ENCODE results near the gene RIPK4.

RIPK4 gene

GRCh38 chr21:41766883-41767605 lies at the start of gene RIPK4:
RIPK4 (minus strand) TSS chr21:41767052; CDS start chr21:41767041, 11 bp downstream.
- peaks cover 96% of the 10 kb centered on the region for H3K27me3 ChIP-seq (ENCODE audit: control insufficient read depth, insufficient read depth, low read length)
- H3K27ac ChIP-seq (ENCODE audit: low read depth, low read length) = no peak within 1 kb of the TSS
- peak within 1 kb of the TSS; percentile 62 for H3K4me3 ChIP-seq (ENCODE audit: low read depth, low read length)

GRCh38 chr21:41815652-41816582 lies 49.1 kb upstream of the RIPK4 start:
- Histone ChIP-seq H3K27me3 (ENCODE audit: control insufficient read depth, insufficient read depth, low read length) (no peaks in the 10 kb centered on the region), H3K4me3 (ENCODE audit: low read depth, low read length) (no peak overlapping the region), H3K36me3 (ENCODE audit: control insufficient read depth, insufficient read depth, low read length) (peaks cover 26% of the 10 kb centered on the region), H3K4me1 (ENCODE audit: control insufficient read depth, insufficient read depth, low read length) (no peaks in the 10 kb centered on the region), H3K9ac (ENCODE audit: low read depth, low read length) (no peak overlapping the region), H3K27ac (ENCODE audit: low read depth, low read length) (no peak overlapping the region), H3K9me3 (ENCODE audit: control insufficient read depth, insufficient read depth, low read length) (no peaks in the 10 kb centered on the region)

More at GRCh38 chr21:41766883-41767605, at the start of gene RIPK4:
- no peaks in the 10 kb centered on the region for H3K9me3 ChIP-seq (ENCODE audit: control insufficient read depth, insufficient read depth, low read length)
- H3K9ac ChIP-seq (ENCODE audit: low read depth, low read length) = no peak within 1 kb of the TSS
- no peaks in the 10 kb centered on the region for H3K36me3 ChIP-seq (ENCODE audit: control insufficient read depth, insufficient read depth, low read length)
- H3K4me1 ChIP-seq (ENCODE audit: control insufficient read depth, insufficient read depth, low read length) = peaks cover 55% of the 10 kb centered on the region

GRCh38 chr21:41813226-41813625 lies 46.4 kb upstream of the RIPK4 start:
- H3K27me3 ChIP-seq (ENCODE audit: control insufficient read depth, insufficient read depth, low read length) = no peaks in the 10 kb centered on the region
- peaks cover 33% of the 10 kb centered on the region for H3K36me3 ChIP-seq (ENCODE audit: control insufficient read depth, insufficient read depth, low read length)
- no peak overlapping the region for H3K4me3 ChIP-seq (ENCODE audit: low read depth, low read length)
- no peaks in the 10 kb centered on the region for H3K9me3 ChIP-seq (ENCODE audit: control insufficient read depth, insufficient read depth, low read length)
- H3K4me1 ChIP-seq (ENCODE audit: control insufficient read depth, insufficient read depth, low read length) = no peaks in the 10 kb centered on the region
- no peak overlapping the region for H3K9ac ChIP-seq (ENCODE audit: low read depth, low read length)
- H3K27ac ChIP-seq (ENCODE audit: low read depth, low read length) = no peak overlapping the region

- Histone ChIP-seq H3K9me3 (ENCODE audit: control insufficient read depth, insufficient read depth, low read length) (no peaks in the 10 kb centered on the region), H3K4me1 (ENCODE audit: control insufficient read depth, insufficient read depth, low read length) (no peaks in the 10 kb centered on the region), H3K27me3 (ENCODE audit: control insufficient read depth, insufficient read depth, low read length) (no peaks in the 10 kb centered on the region), H3K27ac (ENCODE audit: low read depth, low read length) (no peak overlapping the region), H3K4me3 (ENCODE audit: low read depth, low read length) (no peak overlapping the region), H3K9ac (ENCODE audit: low read depth, low read length) (no peak overlapping the region), H3K36me3 (ENCODE audit: control insufficient read depth, insufficient read depth, low read length) (peaks cover 33% of the 10 kb centered on the region)
Observed at GRCh38 chr21:41812679-41813078, 45.8 kb upstream of the RIPK4 start.

- peaks cover 31% of the 10 kb centered on the region for H3K36me3 ChIP-seq (ENCODE audit: control insufficient read depth, insufficient read depth, low read length)
- no peak overlapping the region for H3K4me3 ChIP-seq (ENCODE audit: low read depth, low read length)
- H3K27ac ChIP-seq (ENCODE audit: low read depth, low read length) = no peak overlapping the region
- no peaks in the 10 kb centered on the region for H3K4me1 ChIP-seq (ENCODE audit: control insufficient read depth, insufficient read depth, low read length)
- no peak overlapping the region for H3K9ac ChIP-seq (ENCODE audit: low read depth, low read length)
- H3K27me3 ChIP-seq (ENCODE audit: control insufficient read depth, insufficient read depth, low read length) = no peaks in the 10 kb centered on the region
- no peaks in the 10 kb centered on the region for H3K9me3 ChIP-seq (ENCODE audit: control insufficient read depth, insufficient read depth, low read length)
Observed at GRCh38 chr21:41810597-41810932, 43.7 kb upstream of the RIPK4 start.

GRCh38 chr21:41809891-41810596 lies 43.2 kb upstream of the RIPK4 start:
- Histone ChIP-seq H3K27ac (ENCODE audit: low read depth, low read length) (no peak overlapping the region), H3K27me3 (ENCODE audit: control insufficient read depth, insufficient read depth, low read length) (no peaks in the 10 kb centered on the region)

GRCh38 chr21:41808846-41809245 lies 42.0 kb upstream of the RIPK4 start:
- Histone ChIP-seq H3K9ac (ENCODE audit: low read depth, low read length) (no peak overlapping the region), H3K4me1 (ENCODE audit: control insufficient read depth, insufficient read depth, low read length) (no peaks in the 10 kb centered on the region), H3K4me3 (ENCODE audit: low read depth, low read length) (no peak overlapping the region), H3K27me3 (ENCODE audit: control insufficient read depth, insufficient read depth, low read length) (no peaks in the 10 kb centered on the region), H3K36me3 (ENCODE audit: control insufficient read depth, insufficient read depth, low read length) (peaks cover 21% of the 10 kb centered on the region), H3K9me3 (ENCODE audit: control insufficient read depth, insufficient read depth, low read length) (no peaks in the 10 kb centered on the region), H3K27ac (ENCODE audit: low read depth, low read length) (no peak overlapping the region)

More at GRCh38 chr21:41809891-41810596, 43.2 kb upstream of the RIPK4 start:
- Histone ChIP-seq H3K9ac (ENCODE audit: low read depth, low read length) (no peak overlapping the region), H3K4me1 (ENCODE audit: control insufficient read depth, insufficient read depth, low read length) (no peaks in the 10 kb centered on the region), H3K4me3 (ENCODE audit: low read depth, low read length) (no peak overlapping the region), H3K9me3 (ENCODE audit: control insufficient read depth, insufficient read depth, low read length) (no peaks in the 10 kb centered on the region), H3K36me3 (ENCODE audit: control insufficient read depth, insufficient read depth, low read length) (peaks cover 26% of the 10 kb centered on the region)

- Histone ChIP-seq H3K4me1 (ENCODE audit: control insufficient read depth, insufficient read depth, low read length) (no peaks in the 10 kb centered on the region), H3K9ac (ENCODE audit: low read depth, low read length) (no peak overlapping the region), H3K9me3 (ENCODE audit: control insufficient read depth, insufficient read depth, low read length) (no peaks in the 10 kb centered on the region), H3K36me3 (ENCODE audit: control insufficient read depth, insufficient read depth, low read length) (peaks cover 17% of the 10 kb centered on the region), H3K4me3 (ENCODE audit: low read depth, low read length) (no peak overlapping the region), H3K27me3 (ENCODE audit: control insufficient read depth, insufficient read depth, low read length) (no peaks in the 10 kb centered on the region), H3K27ac (ENCODE audit: low read depth, low read length) (no peak overlapping the region)
Observed at GRCh38 chr21:41808094-41808493, 41.2 kb upstream of the RIPK4 start.

- Histone ChIP-seq H3K36me3 (ENCODE audit: control insufficient read depth, insufficient read depth, low read length) (peaks cover 26% of the 10 kb centered on the region), H3K4me1 (ENCODE audit: control insufficient read depth, insufficient read depth, low read length) (no peaks in the 10 kb centered on the region), H3K27ac (ENCODE audit: low read depth, low read length) (no peak overlapping the region), H3K4me3 (ENCODE audit: low read depth, low read length) (no peak overlapping the region), H3K27me3 (ENCODE audit: control insufficient read depth, insufficient read depth, low read length) (no peaks in the 10 kb centered on the region), H3K9me3 (ENCODE audit: control insufficient read depth, insufficient read depth, low read length) (no peaks in the 10 kb centered on the region), H3K9ac (ENCODE audit: low read depth, low read length) (no peak overlapping the region)
Observed at GRCh38 chr21:41806773-41807172, 39.9 kb upstream of the RIPK4 start.

GRCh38 chr21:41805643-41806042 lies 38.8 kb upstream of the RIPK4 start:
- no peak overlapping the region for H3K9ac ChIP-seq (ENCODE audit: low read depth, low read length)
- no peak overlapping the region for H3K4me3 ChIP-seq (ENCODE audit: low read depth, low read length)
- H3K36me3 ChIP-seq (ENCODE audit: control insufficient read depth, insufficient read depth, low read length) = peaks cover 36% of the 10 kb centered on the region
- no peaks in the 10 kb centered on the region for H3K4me1 ChIP-seq (ENCODE audit: control insufficient read depth, insufficient read depth, low read length)
- no peaks in the 10 kb centered on the region for H3K27me3 ChIP-seq (ENCODE audit: control insufficient read depth, insufficient read depth, low read length)
- no peak overlapping the region for H3K27ac ChIP-seq (ENCODE audit: low read depth, low read length)
- no peaks in the 10 kb centered on the region for H3K9me3 ChIP-seq (ENCODE audit: control insufficient read depth, insufficient read depth, low read length)
